Astrocyte (in vitro differentiated cells and primary cell): ENCODE data around the gene NCOA7. TPM values are rescaled to one million over a fixed set of nuclear protein-coding genes. Genes with fewer than 3 reads are reported as not detected.

Source experiments
- DNase-seq: peaks from one replicate; pipeline ENCODE4 v3.0.0-alpha.2; 2010; ENCODE audit warnings: low read depth
- FAIRE-seq: peaks from 2 replicates; lab custom pipeline; 2011; peaks lifted over from hg19 to GRCh38; lab: Jason Lieb, UNC
- H2AFZ ChIP-seq: 2 replicates; pipeline ENCODE4 v1.6.0; 2012; ENCODE audit warnings: low read depth, low read length, inconsistent platforms
- H3K27ac ChIP-seq: 2 replicates; pipeline ENCODE4 v1.5.1; 2011; ENCODE audit warnings: low read depth, low read length, inconsistent platforms
- H3K27me3 ChIP-seq: 2 replicates; pipeline ENCODE4 v1.6.0; 2011; ENCODE audit warnings: low read length, inconsistent platforms; ENCODE audit not compliant: insufficient read depth
- H3K36me3 ChIP-seq: 2 replicates; pipeline ENCODE4 v1.5.1; 2011; ENCODE audit warnings: low read length, inconsistent platforms; ENCODE audit not compliant: insufficient read depth
- H3K4me1 ChIP-seq: 2 replicates; pipeline ENCODE4 v1.5.1; 2011; ENCODE audit warnings: low read length, inconsistent platforms; ENCODE audit not compliant: insufficient read depth
- H3K4me2 ChIP-seq: 2 replicates; pipeline ENCODE4 v1.6.0; 2012; ENCODE audit warnings: low read length, inconsistent platforms
- H3K4me3 ChIP-seq: 2 replicates; pipeline ENCODE4 v1.5.1; 2011; ENCODE audit warnings: low read depth, mild to moderate bottlenecking, low read length, inconsistent platforms; ENCODE audit not compliant: insufficient read depth
- H3K79me2 ChIP-seq: 2 replicates; pipeline ENCODE4 v1.6.0; 2012; ENCODE audit warnings: mild to moderate bottlenecking, low read length, inconsistent platforms; ENCODE audit not compliant: insufficient read depth
- H3K9ac ChIP-seq: 2 replicates; pipeline ENCODE4 v1.6.0; 2012; ENCODE audit warnings: mild to moderate bottlenecking, low read length, inconsistent platforms
- H3K9me3 ChIP-seq: 2 replicates; pipeline ENCODE4 v1.5.1; 2012; ENCODE audit warnings: low read depth, mild to moderate bottlenecking, low read length, inconsistent platforms; ENCODE audit not compliant: insufficient read depth
- H4K20me1 ChIP-seq: 2 replicates; pipeline ENCODE4 v1.6.0; 2012; ENCODE audit warnings: low read length, inconsistent platforms; ENCODE audit not compliant: insufficient read depth
- H3K27ac Mint-ChIP-seq: one replicate; pipeline ENCODE4 v1.8.0; 2021; ENCODE audit warnings: mild to moderate bottlenecking, mixed read lengths; ENCODE audit not compliant: unreplicated experiment
- H3K27me3 Mint-ChIP-seq: one replicate; pipeline ENCODE4 v1.8.0; 2021; ENCODE audit warnings: low read depth, mixed read lengths; ENCODE audit not compliant: unreplicated experiment
- H3K36me3 Mint-ChIP-seq: one replicate; pipeline ENCODE4 v1.8.0; 2021; ENCODE audit warnings: low read depth, mixed read lengths; ENCODE audit not compliant: unreplicated experiment
- H3K4me1 Mint-ChIP-seq: one replicate; pipeline ENCODE4 v1.8.0; 2021; ENCODE audit warnings: low read depth, mixed read lengths; ENCODE audit not compliant: unreplicated experiment
- H3K4me3 Mint-ChIP-seq: one replicate; pipeline ENCODE4 v1.8.0; 2021; ENCODE audit warnings: mild to moderate bottlenecking, moderate library complexity, mixed read lengths; ENCODE audit not compliant: unreplicated experiment
- H3K9me3 Mint-ChIP-seq: one replicate; pipeline ENCODE4 v1.8.0; 2021; ENCODE audit warnings: mild to moderate bottlenecking, mixed read lengths; ENCODE audit not compliant: unreplicated experiment
- CTCF ChIP-seq: IDR thresholded peaks from 2 replicates; pipeline ENCODE4 v1.5.1; 2011; ENCODE audit warnings: low read depth, mild to moderate bottlenecking, inconsistent platforms, low read length, moderate library complexity; ENCODE audit not compliant: insufficient read depth
- EZH2 ChIP-seq: IDR thresholded peaks from 2 replicates; pipeline ENCODE4 v1.6.1; 2012; ENCODE audit warnings: mild to moderate bottlenecking, low read length, inconsistent platforms; ENCODE audit not compliant: insufficient read depth
- total RNA-seq: library from RNA; stranded (reverse); gene quantifications from 2 replicates; pipeline ENCODE4 v1.2.1, GENCODE V29; 2021

Gene NCOA7
- total RNA-seq, 1 donor from 2014 or later, result 26.0 TPM

GRCh38 chr6:125826695-125827463 lies 36.1 kb downstream of the NCOA7 start:
- Histone ChIP-seq H3K36me3 (no peaks in the 10 kb centered on the region), H4K20me1 (no peaks in the 10 kb centered on the region), H3K4me2 (no peak overlapping the region), H3K9ac (no peak overlapping the region), H3K27ac (no peak overlapping the region), H3K4me3 (no peak overlapping the region), H2AFZ (no peak overlapping the region), H3K79me2 (no peaks in the 10 kb centered on the region), H3K9me3 (no peaks in the 10 kb centered on the region), H3K27me3 (no peaks in the 10 kb centered on the region), H3K4me1 (peaks cover 1% of the 10 kb centered on the region)
- no peak for TF ChIP-seq EZH2
- no peak for TF ChIP-seq CTCF
- FAIRE-seq, result peak; percentile 26
- Mint-ChIP-seq H3K27ac (no peak overlapping the region), H3K27me3 (no peaks in the 10 kb centered on the region), H3K36me3 (peaks cover 7% of the 10 kb centered on the region), H3K9me3 (no peaks in the 10 kb centered on the region), H3K4me3 (no peak overlapping the region), H3K4me1 (no peaks in the 10 kb centered on the region)
- no peak for DNase-seq

- peaks cover 7% of the 10 kb centered on the region for H3K36me3 Mint-ChIP-seq
- no peak overlapping the region for H3K4me3 Mint-ChIP-seq
- H2AFZ ChIP-seq, result no peak overlapping the region
- H3K27me3 ChIP-seq, result no peaks in the 10 kb centered on the region
- no peak overlapping the region for H3K4me3 ChIP-seq
- H3K79me2 ChIP-seq, result peaks cover 4% of the 10 kb centered on the region
- H3K27ac Mint-ChIP-seq, result no peak overlapping the region
- no peak for DNase-seq
- H3K9ac ChIP-seq, result no peak overlapping the region
- no peaks in the 10 kb centered on the region for H3K4me1 ChIP-seq
- no peaks in the 10 kb centered on the region for H3K36me3 ChIP-seq
- FAIRE-seq, result no peak
- no peaks in the 10 kb centered on the region for H3K9me3 ChIP-seq
- H3K9me3 Mint-ChIP-seq, result no peaks in the 10 kb centered on the region
- H4K20me1 ChIP-seq, result no peaks in the 10 kb centered on the region
- H3K4me2 ChIP-seq, result no peak overlapping the region
- TF ChIP-seq EZH2 (no peak), CTCF (no peak)
- H3K27ac ChIP-seq, result no peak overlapping the region
- no peaks in the 10 kb centered on the region for H3K4me1 Mint-ChIP-seq
- H3K27me3 Mint-ChIP-seq, result no peaks in the 10 kb centered on the region
Observed at GRCh38 chr6:125827788-125828320, 37.1 kb downstream of the NCOA7 start.
